ENCODE results near the gene SLC9A3. TPM values are rescaled to one million over a fixed set of nuclear protein-coding genes. Genes with fewer than 3 reads are reported as not detected.

The SLC9A3 gene
- total RNA-seq, 2 donors from 2014 or later: 1.6 to 2.2 TPM

DNA sequence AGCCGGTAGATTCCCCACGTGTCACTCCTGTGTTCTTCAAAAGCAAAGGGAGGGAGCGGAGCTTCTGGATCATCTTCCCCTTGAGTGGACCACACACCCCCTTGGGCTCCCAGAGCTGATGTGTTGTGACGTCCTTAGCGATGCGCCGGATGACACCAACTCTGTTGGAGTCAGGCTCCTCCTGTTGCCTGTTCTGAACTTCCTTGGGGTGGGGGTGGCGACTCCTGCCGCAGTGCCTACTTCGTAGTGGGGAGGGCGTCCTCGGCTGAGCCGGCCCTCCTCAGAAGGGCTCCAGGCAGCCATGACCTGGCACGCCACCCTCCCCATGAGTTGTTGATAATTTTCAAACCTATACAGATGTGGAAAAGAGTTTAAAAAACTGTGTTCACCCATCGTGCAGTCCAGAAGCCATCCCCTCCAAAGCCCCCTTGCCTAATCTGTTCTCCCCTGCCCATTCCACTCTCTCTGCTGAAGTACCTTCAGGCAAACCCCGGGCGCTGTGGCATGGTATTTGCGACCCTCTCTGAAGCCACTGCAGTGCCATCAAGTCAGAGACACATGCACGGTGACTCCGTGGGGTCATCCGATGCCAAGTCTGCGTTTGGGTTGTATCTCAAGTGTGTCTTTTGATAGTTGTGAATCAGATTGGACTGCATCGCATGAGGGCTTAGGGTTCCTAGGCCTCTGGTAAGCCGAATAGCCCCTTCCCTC, 64.5 kb downstream of the SLC9A3 start:
- peaks cover 35% of the 10 kb centered on the region for H3K4me1 Mint-ChIP-seq
- ATAC-seq (replicated peaks): no peak
- H3K27me3 Mint-ChIP-seq: no peaks in the 10 kb centered on the region
- H3K36me3 Mint-ChIP-seq (ENCODE audit: low read depth): peaks cover 96% of the 10 kb centered on the region
- H3K4me3 Mint-ChIP-seq: peak overlapping the region; percentile 87
- H3K27ac Mint-ChIP-seq: peak overlapping the region; percentile 99
- no peaks in the 10 kb centered on the region for H3K9me3 Mint-ChIP-seq

DNA sequence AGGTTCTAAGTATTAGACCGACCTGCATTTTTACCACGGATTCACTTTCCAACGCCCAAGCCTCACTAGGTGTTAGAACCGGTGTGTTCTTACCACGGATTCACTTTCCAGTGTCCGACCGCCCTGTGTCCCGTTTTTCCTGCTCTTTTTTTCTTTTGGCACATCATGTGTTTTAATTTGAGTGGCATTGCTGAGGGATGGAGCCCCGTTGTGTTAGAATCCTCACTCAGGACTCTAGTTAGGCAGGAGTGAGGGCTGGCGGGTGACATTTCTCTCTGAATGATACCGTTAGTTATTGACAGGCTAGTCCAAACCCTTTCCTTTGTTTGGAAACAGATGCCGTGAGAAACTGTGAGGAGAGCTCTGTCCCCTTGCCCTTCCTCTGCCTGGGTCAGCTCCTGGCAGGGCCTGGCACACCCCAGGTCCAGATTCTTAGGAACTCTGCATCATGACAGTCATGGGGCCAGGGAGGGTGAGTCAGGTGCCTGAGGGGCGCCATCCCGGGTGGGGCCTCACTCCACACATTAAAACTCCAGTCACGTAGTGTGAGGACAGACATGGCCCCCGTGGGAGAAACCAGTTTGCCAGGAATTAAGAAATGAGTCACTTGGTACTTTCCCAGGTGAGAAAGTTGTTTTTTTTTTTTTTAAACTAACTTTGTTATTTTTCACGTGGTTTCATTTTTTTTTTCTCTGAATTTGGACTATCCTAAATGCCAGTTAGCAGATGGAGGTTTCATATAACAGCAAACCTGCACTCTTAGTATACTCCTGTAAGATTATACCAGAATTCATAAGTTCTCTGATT, 65.5 kb downstream of the SLC9A3 start:
- H3K27me3 Mint-ChIP-seq: no peaks in the 10 kb centered on the region
- peak; percentile 96 for ATAC-seq (replicated peaks)
- H3K36me3 Mint-ChIP-seq (ENCODE audit: low read depth): peaks cover 96% of the 10 kb centered on the region
- H3K27ac Mint-ChIP-seq: peak overlapping the region; percentile 99
- H3K4me3 Mint-ChIP-seq: peak overlapping the region; percentile 87
- H3K9me3 Mint-ChIP-seq: no peaks in the 10 kb centered on the region
- H3K4me1 Mint-ChIP-seq: peaks cover 35% of the 10 kb centered on the region

DNA sequence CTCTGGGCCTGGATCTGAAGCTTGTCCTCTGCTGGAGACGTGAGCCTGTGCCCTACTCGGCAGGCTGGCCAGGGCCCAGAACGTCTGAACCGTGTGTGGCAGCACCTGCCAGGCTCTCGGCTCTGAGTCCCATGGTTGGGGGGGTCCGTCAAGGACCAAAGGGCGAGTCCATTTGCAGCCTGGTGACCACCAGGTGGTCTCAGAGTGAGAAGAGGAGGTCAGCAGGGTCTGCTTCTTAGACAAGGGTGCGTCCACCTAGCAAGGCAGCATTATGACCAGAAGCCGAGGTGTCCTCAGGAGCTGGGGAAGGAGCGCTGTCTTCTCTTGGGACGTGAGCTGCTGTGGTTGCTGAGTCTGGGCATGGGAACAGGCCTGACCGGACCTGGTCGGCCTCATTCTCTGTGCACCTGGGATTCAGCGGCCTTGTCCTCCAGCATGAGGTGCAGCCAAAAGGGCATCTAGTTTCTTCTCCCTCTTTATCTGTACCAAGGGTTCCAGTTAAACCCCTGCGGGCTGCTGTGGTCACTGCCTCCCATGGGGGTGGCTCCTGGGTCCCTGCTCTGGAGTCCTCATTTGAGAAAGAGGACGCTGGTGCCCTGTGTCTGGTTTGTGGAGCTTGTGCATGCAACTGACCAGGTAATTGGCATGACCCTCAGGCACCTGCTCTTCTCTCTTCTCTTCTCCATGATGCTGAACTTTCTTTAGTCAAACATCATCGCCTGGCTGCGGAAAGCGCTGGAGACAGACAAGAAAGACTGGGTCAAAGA, 66.9 kb downstream of the SLC9A3 start:
- peaks cover 96% of the 10 kb centered on the region for H3K36me3 Mint-ChIP-seq (ENCODE audit: low read depth)
- H3K27me3 Mint-ChIP-seq: no peaks in the 10 kb centered on the region

DNA sequence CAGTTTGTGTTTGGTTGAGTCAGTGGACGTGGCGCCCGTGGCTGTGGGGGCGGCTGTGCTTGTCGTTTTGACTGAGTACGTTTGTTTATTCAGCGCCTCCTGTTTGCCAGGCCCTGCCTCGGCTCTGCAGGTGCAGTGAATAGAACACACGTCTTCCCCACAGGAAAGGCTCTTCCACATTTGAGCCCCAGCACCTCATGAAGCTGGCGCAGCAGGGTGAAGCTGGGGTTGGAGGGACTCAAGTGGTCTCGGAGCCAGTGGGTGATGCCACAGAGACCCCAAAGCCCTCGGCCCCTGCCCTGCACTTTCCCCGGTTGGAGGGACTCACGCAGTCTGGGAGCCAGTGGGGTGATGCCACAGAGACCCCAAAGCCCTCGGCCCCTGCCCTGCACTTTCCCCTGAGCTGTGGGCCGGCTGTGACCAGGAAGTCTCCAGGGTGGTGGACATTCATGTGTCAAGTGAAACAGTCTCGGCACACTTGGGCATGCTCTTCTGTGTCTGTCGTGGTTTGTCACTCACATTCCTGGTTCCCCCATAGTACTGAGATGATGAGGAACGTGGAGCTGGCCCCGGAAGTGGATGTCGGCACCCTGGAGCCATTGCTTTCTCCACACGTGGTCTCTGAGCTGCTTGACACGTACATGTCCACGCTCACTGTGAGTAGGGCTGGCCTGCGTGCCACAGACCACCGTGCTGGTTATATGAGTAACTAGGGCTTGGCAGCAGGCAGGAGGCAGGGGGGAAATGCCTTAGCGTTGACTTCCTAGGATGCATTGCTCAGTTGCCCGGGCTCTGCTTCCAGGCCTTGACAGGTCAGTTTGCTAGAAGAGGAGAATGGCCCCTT, 67.7 kb downstream of the SLC9A3 start:
- peaks cover 7% of the 10 kb centered on the region for H3K9me3 Mint-ChIP-seq
- H3K27me3 Mint-ChIP-seq: no peaks in the 10 kb centered on the region
- H3K4me1 Mint-ChIP-seq: peaks cover 39% of the 10 kb centered on the region
- peak overlapping the region; percentile 51 for H3K27ac Mint-ChIP-seq
- peaks cover 96% of the 10 kb centered on the region for H3K36me3 Mint-ChIP-seq (ENCODE audit: low read depth)
- no peak for ATAC-seq (replicated peaks)
- no peak overlapping the region for H3K4me3 Mint-ChIP-seq

More for the DNA sequence above, 66.9 kb downstream of the SLC9A3 start:
- H3K4me1 Mint-ChIP-seq: peaks cover 39% of the 10 kb centered on the region
- H3K9me3 Mint-ChIP-seq: no peaks in the 10 kb centered on the region
- ATAC-seq (replicated peaks): no peak
- peak overlapping the region; percentile 51 for H3K27ac Mint-ChIP-seq
- H3K4me3 Mint-ChIP-seq: no peak overlapping the region

DNA sequence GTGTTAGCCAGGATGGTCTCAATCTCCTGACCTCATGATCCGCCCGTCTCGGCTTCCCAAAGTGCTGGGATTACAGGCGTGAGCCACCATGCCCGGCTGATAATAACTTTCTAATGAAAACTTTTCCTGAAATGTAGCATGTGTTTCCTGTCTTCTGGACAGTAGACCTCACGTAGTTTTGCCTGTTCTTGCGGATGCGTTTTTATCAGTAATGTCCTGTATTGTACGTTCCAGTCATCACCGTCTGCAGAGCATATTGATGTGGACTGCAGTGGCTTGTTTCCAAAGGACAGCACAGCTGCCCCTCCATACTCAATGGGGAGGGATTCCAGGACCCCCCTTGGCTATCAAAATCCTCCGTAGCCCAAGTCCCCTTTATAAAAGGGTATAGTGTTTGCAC, 68.4 kb downstream of the SLC9A3 start:
- Mint-ChIP-seq H3K27me3 (no peaks in the 10 kb centered on the region), H3K27ac (no peak overlapping the region), H3K4me1 (peaks cover 39% of the 10 kb centered on the region), H3K36me3 (ENCODE audit: low read depth) (peaks cover 99% of the 10 kb centered on the region), H3K9me3 (peaks cover 9% of the 10 kb centered on the region), H3K4me3 (no peak overlapping the region)
- no peak for ATAC-seq (replicated peaks)

DNA sequence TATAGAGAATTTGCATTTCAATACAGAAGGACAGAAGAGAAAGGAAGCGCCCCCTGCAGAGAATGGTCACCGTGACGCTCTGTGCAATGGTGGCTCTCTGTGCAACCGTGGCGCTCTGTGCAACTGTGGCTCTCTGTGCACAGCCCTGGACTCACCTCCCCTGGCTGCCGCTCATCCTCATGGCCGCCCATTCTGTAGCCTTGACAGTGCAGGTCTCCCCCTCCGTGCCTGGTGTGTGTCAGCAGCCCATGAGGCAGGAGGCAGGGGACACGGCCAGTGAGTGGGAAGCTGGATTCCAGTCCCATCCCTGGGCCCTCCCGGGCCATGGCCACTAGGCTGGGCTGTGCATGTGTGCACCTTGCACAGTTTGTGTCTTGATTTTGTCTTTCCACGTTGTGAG, 69.3 kb downstream of the SLC9A3 start:
- H3K27me3 Mint-ChIP-seq: no peaks in the 10 kb centered on the region

DNA sequence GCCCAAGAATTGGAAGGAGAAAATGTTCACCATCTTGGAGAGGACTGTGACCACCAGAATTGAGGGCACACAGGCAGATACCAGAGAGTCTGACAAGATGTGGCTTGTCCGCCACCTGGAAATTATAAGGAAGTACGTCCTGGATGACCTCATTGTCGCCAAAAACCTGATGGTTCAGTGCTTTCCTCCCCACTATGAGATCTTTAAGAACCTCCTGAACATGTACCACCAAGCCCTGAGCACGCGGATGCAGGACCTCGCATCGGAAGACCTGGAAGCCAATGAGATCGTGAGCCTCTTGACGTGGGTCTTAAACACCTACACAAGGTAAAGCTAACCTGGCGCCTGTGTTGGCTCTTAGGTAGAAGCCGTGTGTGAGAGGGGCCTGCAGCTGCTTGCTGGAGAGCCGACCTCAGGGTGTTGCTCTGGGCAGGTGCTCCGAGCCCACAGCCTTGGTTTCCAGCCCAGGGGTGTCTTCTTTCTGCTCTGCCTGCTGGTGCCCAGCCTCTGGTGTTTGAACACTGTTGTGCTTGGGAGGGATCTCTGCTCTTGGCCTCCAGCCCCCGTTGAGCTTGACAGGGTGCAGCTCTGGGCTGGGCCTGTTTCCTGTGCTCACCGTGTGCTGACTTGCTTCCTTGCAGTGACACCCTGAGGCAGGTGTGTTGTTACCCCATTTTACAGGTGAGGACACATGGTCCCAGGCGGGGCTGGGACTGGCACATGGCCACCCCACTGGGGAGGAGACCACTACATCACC, 70.3 kb downstream of the SLC9A3 start:
- peaks cover 9% of the 10 kb centered on the region for H3K9me3 Mint-ChIP-seq
- peak overlapping the region; percentile 9 for H3K4me3 Mint-ChIP-seq
- H3K4me1 Mint-ChIP-seq: peaks cover 30% of the 10 kb centered on the region
- ATAC-seq (replicated peaks): no peak
- H3K27ac Mint-ChIP-seq: peak overlapping the region; percentile 34
- H3K27me3 Mint-ChIP-seq: no peaks in the 10 kb centered on the region
- H3K36me3 Mint-ChIP-seq (ENCODE audit: low read depth): peaks cover 99% of the 10 kb centered on the region

More for the DNA sequence above, 69.3 kb downstream of the SLC9A3 start:
- Mint-ChIP-seq H3K36me3 (ENCODE audit: low read depth) (peaks cover 99% of the 10 kb centered on the region), H3K4me1 (peaks cover 40% of the 10 kb centered on the region), H3K9me3 (peaks cover 9% of the 10 kb centered on the region), H3K4me3 (no peak overlapping the region), H3K27ac (no peak overlapping the region)
- ATAC-seq (replicated peaks): no peak

DNA sequence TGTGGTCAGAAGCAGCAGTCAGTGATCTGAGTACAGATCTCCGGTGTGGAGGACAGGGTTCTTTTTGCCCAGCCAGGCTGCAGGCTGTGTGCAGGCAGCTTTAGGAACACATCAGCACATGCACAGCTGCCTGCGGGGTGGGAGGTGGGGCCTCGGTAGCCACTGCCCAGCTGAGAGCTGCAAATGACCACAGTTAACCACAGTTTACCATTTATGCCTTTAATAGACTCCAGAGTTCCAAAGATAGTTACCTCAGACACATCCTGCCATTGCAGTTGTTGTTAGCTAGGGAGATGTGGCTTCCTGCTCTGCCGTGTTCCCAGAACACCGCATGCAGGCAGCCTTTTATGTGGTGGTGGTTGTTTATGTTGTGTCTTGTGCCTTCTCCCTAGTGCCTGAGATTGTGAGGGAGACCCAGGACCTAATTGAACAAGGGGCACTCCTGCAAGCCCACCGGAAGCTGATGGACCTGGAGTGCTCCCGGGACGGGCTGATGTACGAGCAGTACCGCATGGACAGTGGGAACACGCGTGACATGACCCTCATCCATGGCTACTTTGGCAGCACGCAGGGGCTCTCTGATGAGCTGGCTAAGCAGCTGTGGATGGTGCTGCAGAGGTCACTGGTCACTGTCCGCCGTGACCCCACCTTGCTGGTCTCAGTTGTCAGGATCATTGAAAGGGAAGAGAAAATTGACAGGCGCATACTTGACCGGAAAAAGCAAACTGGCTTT, 71.1 kb downstream of the SLC9A3 start:
- H3K36me3 Mint-ChIP-seq (ENCODE audit: low read depth): peaks cover 99% of the 10 kb centered on the region
- peak overlapping the region; percentile 9 for H3K4me3 Mint-ChIP-seq
- no peak for ATAC-seq (replicated peaks)
- H3K27me3 Mint-ChIP-seq: no peaks in the 10 kb centered on the region
- peaks cover 28% of the 10 kb centered on the region for H3K4me1 Mint-ChIP-seq
- H3K27ac Mint-ChIP-seq: peak overlapping the region; percentile 34
- H3K9me3 Mint-ChIP-seq: peaks cover 9% of the 10 kb centered on the region

DNA sequence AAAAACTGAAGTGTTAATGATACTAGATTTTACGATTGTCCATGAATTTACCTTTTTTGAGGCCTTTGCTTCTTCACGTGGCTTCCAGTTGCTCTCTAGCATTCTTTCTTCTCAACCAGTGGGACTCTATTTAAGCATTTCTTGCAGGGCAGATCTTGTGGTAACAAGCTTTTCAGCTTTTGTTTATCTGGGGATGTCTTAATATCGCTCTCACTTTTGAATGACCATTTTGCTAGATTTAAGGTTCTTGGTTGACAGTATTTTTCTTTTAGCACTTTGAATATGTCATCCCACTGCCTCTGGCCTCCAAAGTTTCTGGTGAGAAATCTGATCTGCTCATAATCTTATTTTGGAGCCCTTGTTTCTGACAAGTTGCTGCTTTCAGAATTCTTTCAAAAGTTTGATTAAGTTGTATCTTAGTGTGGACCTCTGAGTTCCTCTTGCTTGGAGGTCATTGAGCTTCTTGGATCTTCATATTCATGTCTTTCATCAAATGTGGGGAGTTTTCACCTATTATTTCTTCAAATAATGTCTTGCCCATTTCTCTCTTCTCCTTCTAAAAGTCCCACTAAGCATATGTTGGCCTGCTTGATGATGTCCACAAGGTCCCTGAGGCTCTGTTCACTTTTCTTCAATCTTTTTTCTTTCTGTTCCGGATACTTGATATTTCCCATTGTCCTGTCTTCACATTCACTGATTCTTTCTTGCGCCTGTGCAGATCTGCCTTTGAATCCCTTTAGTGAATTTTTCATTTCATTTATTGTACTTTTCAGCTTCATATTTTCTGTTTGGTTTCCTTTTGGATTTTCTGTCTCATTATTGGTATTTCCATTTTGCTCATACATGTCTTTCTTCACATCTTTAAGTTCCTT, 72.4 kb downstream of the SLC9A3 start:
- no peaks in the 10 kb centered on the region for H3K27me3 Mint-ChIP-seq
- H3K4me1 Mint-ChIP-seq: peaks cover 31% of the 10 kb centered on the region
- ATAC-seq (replicated peaks): no peak
- H3K9me3 Mint-ChIP-seq: peaks cover 9% of the 10 kb centered on the region
- peak overlapping the region; percentile 9 for H3K27ac Mint-ChIP-seq
- H3K4me3 Mint-ChIP-seq: no peak overlapping the region
- peaks cover 100% of the 10 kb centered on the region for H3K36me3 Mint-ChIP-seq (ENCODE audit: low read depth)

DNA sequence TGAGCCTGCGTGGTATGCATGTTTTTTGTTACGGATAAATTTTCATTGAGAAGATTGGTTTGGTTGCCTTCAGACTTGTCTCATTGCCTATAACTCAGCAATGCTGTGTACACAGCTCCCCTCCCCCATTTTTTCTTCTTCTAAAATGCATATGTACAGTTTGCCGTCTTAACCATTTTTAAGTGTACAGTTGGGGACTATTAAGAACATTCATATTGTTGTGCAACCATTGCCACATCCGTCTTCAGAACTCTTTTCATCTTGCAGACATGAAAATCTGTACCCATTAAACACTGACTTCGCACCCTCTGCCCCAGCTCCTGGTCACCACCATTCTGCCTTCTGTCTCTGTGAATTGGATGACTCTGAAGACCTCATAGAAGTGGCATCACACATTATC, 75.1 kb downstream of the SLC9A3 start:
- no peak overlapping the region for H3K4me3 Mint-ChIP-seq

DNA sequence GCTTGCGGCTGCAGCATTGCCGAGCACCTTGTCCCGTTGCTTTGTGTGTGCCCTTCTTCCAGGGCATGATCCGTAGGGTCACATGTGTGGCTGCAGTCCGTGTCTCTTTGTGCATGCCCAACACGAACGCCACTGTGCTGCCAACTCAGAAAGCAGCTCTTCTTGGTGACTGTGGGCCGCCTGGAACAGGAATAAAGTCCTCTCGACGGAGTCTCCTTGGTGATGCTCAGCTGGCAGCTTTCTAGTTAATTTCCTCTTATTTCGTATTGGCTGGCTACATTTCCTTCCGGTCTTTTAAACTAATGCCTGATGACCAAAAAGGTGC, 75.5 kb downstream of the SLC9A3 start:
- no peaks in the 10 kb centered on the region for H3K27me3 Mint-ChIP-seq
- peaks cover 98% of the 10 kb centered on the region for H3K36me3 Mint-ChIP-seq (ENCODE audit: low read depth)
- no peak for ATAC-seq (replicated peaks)
- peaks cover 9% of the 10 kb centered on the region for H3K9me3 Mint-ChIP-seq
- H3K4me1 Mint-ChIP-seq: peaks cover 43% of the 10 kb centered on the region
- H3K27ac Mint-ChIP-seq: peak overlapping the region; percentile 41
- no peak overlapping the region for H3K4me3 Mint-ChIP-seq

More for the DNA sequence above, 75.1 kb downstream of the SLC9A3 start:
- Mint-ChIP-seq H3K4me1 (peaks cover 46% of the 10 kb centered on the region), H3K27me3 (no peaks in the 10 kb centered on the region), H3K9me3 (peaks cover 9% of the 10 kb centered on the region), H3K36me3 (ENCODE audit: low read depth) (peaks cover 100% of the 10 kb centered on the region), H3K27ac (peak overlapping the region; percentile 41)
- no peak for ATAC-seq (replicated peaks)

DNA sequence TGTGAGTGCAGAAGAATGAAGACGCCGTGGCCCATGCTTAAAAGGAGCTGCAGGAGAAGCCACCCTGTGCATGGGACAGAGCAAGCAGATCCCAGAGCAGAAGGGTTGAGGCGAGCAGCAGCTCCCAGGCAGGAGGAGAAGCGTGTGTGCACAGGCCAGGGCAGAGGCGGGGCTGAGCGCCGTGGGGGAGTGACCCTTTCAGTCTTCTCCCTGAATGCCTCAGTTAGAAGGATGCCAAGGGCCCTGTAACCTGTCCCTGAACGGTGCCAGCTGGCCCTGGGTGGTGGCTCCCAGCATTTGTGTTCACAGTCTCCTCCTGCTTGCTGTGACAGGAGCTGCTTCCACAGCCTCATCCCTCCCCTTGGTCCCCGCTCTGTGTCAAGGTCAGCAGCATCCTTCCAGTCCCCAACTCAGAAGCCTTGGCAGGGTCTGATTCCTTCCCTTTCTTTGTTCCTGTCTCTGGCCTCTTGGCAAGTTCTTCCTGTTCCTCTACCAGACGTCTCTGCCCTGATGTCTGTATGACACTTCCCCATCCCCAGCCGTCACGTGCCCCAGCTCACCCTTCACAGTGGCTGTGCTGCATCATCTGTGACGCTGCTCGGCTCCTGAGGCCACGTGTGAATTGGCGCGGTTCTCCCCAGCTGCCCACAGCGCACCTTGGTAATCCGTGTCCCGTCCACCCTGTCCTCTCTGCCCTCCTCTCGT, 76.0 kb downstream of the SLC9A3 start:
- Mint-ChIP-seq H3K9me3 (peaks cover 9% of the 10 kb centered on the region), H3K36me3 (ENCODE audit: low read depth) (peaks cover 93% of the 10 kb centered on the region), H3K27ac (peak overlapping the region; percentile 41), H3K4me1 (peaks cover 39% of the 10 kb centered on the region), H3K4me3 (no peak overlapping the region), H3K27me3 (no peaks in the 10 kb centered on the region)
- no peak for ATAC-seq (replicated peaks)

All from activated T-helper 17 cell treated with anti-CD3 and anti-CD28 coated beads, Interleukin-2, amount 50 U/mL, for 72 hours (primary cell).